ENCODE measurements around the gene RGS9. TPM values are rescaled to one million over a fixed set of nuclear protein-coding genes. Genes with fewer than 3 reads are reported as not detected.

The RGS9 gene
- total RNA-seq, 1 experiment from 2014 or later: 6.3 TPM

DNA sequence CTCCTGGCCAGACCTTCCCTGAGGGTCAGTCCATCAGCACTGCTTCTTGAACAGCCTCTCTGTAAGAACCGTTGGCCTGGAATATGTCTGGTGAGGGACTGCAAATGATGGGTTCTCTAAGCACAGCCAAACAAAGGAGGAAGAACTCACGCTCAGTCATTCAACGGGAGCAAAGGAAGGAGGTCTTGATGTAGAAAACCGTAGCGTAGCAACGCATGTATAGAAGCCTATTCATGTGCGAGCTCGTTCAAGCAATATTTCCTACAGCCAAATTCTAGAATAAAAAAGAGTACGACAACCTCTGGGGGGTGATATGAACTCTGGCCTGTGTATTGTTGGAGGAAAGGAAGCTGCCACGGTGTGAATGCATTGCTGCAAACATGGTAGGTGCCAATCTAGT, 64.2 kb downstream of the RGS9 start:
- no TSS peak for BruUV-seq (replicated peaks)
- no peaks in the 10 kb centered on the region for H3K9me3 ChIP-seq
- intact Hi-C loops (cut with micrococcal nuclease; ENCODE audit: unreplicated experiment): no loop called here
- H3K36me3 ChIP-seq (ENCODE audit: control insufficient read depth, insufficient read depth, low read length): no peaks in the 10 kb centered on the region
- TF ChIP-seq CTCF (IDR thresholded peaks at IDR 0.05; ENCODE audit: insufficient read depth in 1 of 2, low read depth in 1 of 2, low read length in 1 of 2, severe bottlenecking in 1 of 2, unreplicated experiment in 1 of 2): no peak
- H3K4me3 ChIP-seq (ENCODE audit: low read depth, low read length): no peak overlapping the region
- no peaks in the 10 kb centered on the region for H3K27me3 ChIP-seq (replicated peaks; ENCODE audit: control insufficient read depth, insufficient read depth, low read length)
- no peak for DNase-seq
- no peak overlapping the region for H3K27ac Mint-ChIP-seq (ENCODE audit: unreplicated experiment)
- ChIA-PET CTCF (no interaction called here), POLR2A (no interaction called here)
- peaks cover 8% of the 10 kb centered on the region for H3K27me3 Mint-ChIP-seq (ENCODE audit: insufficient read depth, unreplicated experiment)
- H3K4me1 ChIP-seq: no peaks in the 10 kb centered on the region
- H3K4me3 Mint-ChIP-seq (ENCODE audit: unreplicated experiment): no peak overlapping the region
- H3K9me3 Mint-ChIP-seq (ENCODE audit: unreplicated experiment): no peaks in the 10 kb centered on the region
- H3K4me1 Mint-ChIP-seq (ENCODE audit: low read depth, unreplicated experiment): no peaks in the 10 kb centered on the region
- no peaks in the 10 kb centered on the region for H3K36me3 Mint-ChIP-seq (ENCODE audit: insufficient read depth, unreplicated experiment)

GRCh38 chr17:65202844-65203571, 65.8 kb downstream of the RGS9 start:
- Mint-ChIP-seq H3K4me1 (ENCODE audit: low read depth, unreplicated experiment) (no peaks in the 10 kb centered on the region), H3K27me3 (ENCODE audit: insufficient read depth, unreplicated experiment) (peaks cover 8% of the 10 kb centered on the region), H3K27ac (ENCODE audit: unreplicated experiment) (no peak overlapping the region), H3K4me3 (ENCODE audit: unreplicated experiment) (no peak overlapping the region), H3K9me3 (ENCODE audit: unreplicated experiment) (no peaks in the 10 kb centered on the region), H3K36me3 (ENCODE audit: insufficient read depth, unreplicated experiment) (no peaks in the 10 kb centered on the region)
- intact Hi-C loops (cut with micrococcal nuclease; ENCODE audit: unreplicated experiment): no loop called here
- H3K4me3 ChIP-seq (ENCODE audit: low read depth, low read length): no peak overlapping the region
- no peaks in the 10 kb centered on the region for H3K27me3 ChIP-seq (replicated peaks; ENCODE audit: control insufficient read depth, insufficient read depth, low read length)
- TF ChIP-seq CTCF (IDR thresholded peaks at IDR 0.05; ENCODE audit: insufficient read depth in 1 of 2, low read depth in 1 of 2, low read length in 1 of 2, severe bottlenecking in 1 of 2, unreplicated experiment in 1 of 2): no peak
- DNase-seq: no peak
- POLR2A ChIA-PET: no interaction called here
- CTCF ChIA-PET: no interaction called here
- no peaks in the 10 kb centered on the region for H3K9me3 ChIP-seq
- H3K36me3 ChIP-seq (ENCODE audit: control insufficient read depth, insufficient read depth, low read length): no peaks in the 10 kb centered on the region
- no TSS peak for BruUV-seq (replicated peaks)
- H3K4me1 ChIP-seq: no peaks in the 10 kb centered on the region

- H3K4me1 Mint-ChIP-seq (ENCODE audit: low read depth, unreplicated experiment): no peaks in the 10 kb centered on the region
- no peaks in the 10 kb centered on the region for H3K36me3 ChIP-seq (ENCODE audit: control insufficient read depth, insufficient read depth, low read length)
- POLR2A ChIA-PET: no interaction called here
- H3K27ac Mint-ChIP-seq (ENCODE audit: unreplicated experiment): no peak overlapping the region
- H3K36me3 Mint-ChIP-seq (ENCODE audit: insufficient read depth, unreplicated experiment): no peaks in the 10 kb centered on the region
- no peaks in the 10 kb centered on the region for H3K9me3 Mint-ChIP-seq (ENCODE audit: unreplicated experiment)
- intact Hi-C loops (cut with micrococcal nuclease; ENCODE audit: unreplicated experiment): no loop called here
- H3K4me1 ChIP-seq: no peaks in the 10 kb centered on the region
- peaks cover 8% of the 10 kb centered on the region for H3K27me3 Mint-ChIP-seq (ENCODE audit: insufficient read depth, unreplicated experiment)
- no peaks in the 10 kb centered on the region for H3K9me3 ChIP-seq
- no peak overlapping the region for H3K4me3 ChIP-seq (ENCODE audit: low read depth, low read length)
- no peak for DNase-seq
- H3K4me3 Mint-ChIP-seq (ENCODE audit: unreplicated experiment): no peak overlapping the region
- H3K27me3 ChIP-seq (replicated peaks; ENCODE audit: control insufficient read depth, insufficient read depth, low read length): no peaks in the 10 kb centered on the region
- TF ChIP-seq CTCF (IDR thresholded peaks at IDR 0.05; ENCODE audit: insufficient read depth in 1 of 2, low read depth in 1 of 2, low read length in 1 of 2, severe bottlenecking in 1 of 2, unreplicated experiment in 1 of 2): no peak
- BruUV-seq (replicated peaks): no TSS peak
- CTCF ChIA-PET: no interaction called here
These were observed 66.8 kb downstream of the RGS9 start for GRCh38 chr17:65204001-65204400.

Data from Caco-2 (cell line).